GM21737 (cell line): ENCODE results near the gene CLK2.
"Not testable (repeated sequence)": the region's sequence is repeated elsewhere in the genome, so short reads cannot be mapped to it uniquely, and the experiment has no call there.

Experiments
- ATAC-seq: cut with Tn5 transposase; IDR thresholded peaks from one replicate; pipeline ENCODE4 v1.9.1; 2021; ENCODE audit warnings: mild to moderate bottlenecking, moderate library complexity; ENCODE audit not compliant: unreplicated experiment

Gene CLK2

DNA sequence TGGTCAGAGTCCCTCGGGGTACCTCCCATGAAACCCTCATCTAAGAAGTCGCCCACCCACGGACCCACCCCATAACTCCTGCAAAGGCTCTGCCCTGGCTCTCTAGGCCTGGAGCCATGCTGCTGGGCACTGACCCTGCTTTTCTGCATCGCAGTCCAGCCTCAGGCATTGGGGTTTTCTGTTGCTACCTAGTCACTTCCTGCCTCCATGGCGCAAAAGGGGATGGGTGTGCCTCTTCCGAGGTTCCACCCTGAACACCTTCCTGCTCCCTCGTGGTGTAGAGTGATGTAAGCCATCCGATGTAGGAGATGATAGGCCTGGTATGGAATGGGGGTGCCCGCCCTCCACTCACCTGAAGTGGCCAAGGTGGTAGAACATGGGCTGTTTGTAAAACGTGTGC is 58.6 kb downstream of the CLK2 start:
- not testable (repeated sequence) for ATAC-seq
